K562 (cell line): ENCODE measurements around the gene ZNF346. TPM values are rescaled to one million over a fixed set of nuclear protein-coding genes. Genes with fewer than 3 reads are reported as not detected.

Experiments used
- ATAC-seq: fragments of 200-7000 bp; cut with Tn5 transposase; 3 replicates; pipeline ENCODE4 v1.9.1; 2020; ENCODE audit warnings: moderate library complexity
- BruUV-seq: library from RNA; stranded (reverse); fragments of 400-500 nt; replicated peaks from 2 replicates; lab custom pipeline; 2021; lab: Mats Ljungman, UMichigan
- CTCF ChIA-PET: fragments of 300-600 bp; formaldehyde crosslinking; extraction: SDS; loops from one replicate; lab custom pipeline; 2021; ENCODE audit warnings: low intra/inter-chr PET ratio; lab: Yijun Ruan, JAX
- POLR2A ChIA-PET: fragments of 300-600, 350-650 bp; sonication (Branson Sonifier 250); formaldehyde crosslinking; extraction: SDS; loops from one replicate; lab custom pipeline; 2021; ENCODE audit warnings: antibody characterized with exemption, inconsistent platforms; lab: Yijun Ruan, JAX
- DNase-seq, 4 experiments: peaks; one replicate each; pipeline versions ENCODE4 v3.0.0 to v3.0.0-alpha.2; 2011 to 2018; ENCODE audit warnings: low spot score in 3 of 4, mixed read lengths in 3 of 4; ENCODE audit errors: extremely low read depth in 1 of 4
- FAIRE-seq: peaks from 2 replicates; lab custom pipeline; 2011; peaks lifted over from hg19 to GRCh38; lab: Jason Lieb, UNC
- H2AFZ ChIP-seq: 2 replicates; pipeline ENCODE4 v1.6.0; 2011; ENCODE audit warnings: low read depth, low read length, control low read depth, inconsistent platforms
- H3K27ac ChIP-seq: fragments of 200-600 bp; 3 replicates; pipeline ENCODE4 v1.8.0; 2011; ENCODE audit warnings: low read depth, mild to moderate bottlenecking, control low read depth, inconsistent platforms, low read length, moderate library complexity, mixed read lengths; ENCODE audit errors: extremely low read depth
- H3K27me3 ChIP-seq, 2 experiments: fragments of 300-600 bp in 1 of 2; 2 replicates in 1 of 2; 3 replicates in 1 of 2; pipeline versions ENCODE4 v1.6.0 to v1.8.0; 2011; ENCODE audit warnings: inconsistent platforms in 2 of 2, low read length in 2 of 2, mild to moderate bottlenecking in 1 of 2, mixed read lengths in 1 of 2, moderate library complexity in 1 of 2; ENCODE audit not compliant: control insufficient read depth in 2 of 2, insufficient read depth in 2 of 2
- H3K36me3 ChIP-seq: fragments of 300-600 bp; 3 replicates; pipeline ENCODE4 v1.8.0; 2011; ENCODE audit warnings: mild to moderate bottlenecking, low read length, inconsistent platforms; ENCODE audit not compliant: control insufficient read depth, insufficient read depth
- H3K4me1 ChIP-seq, 2 experiments: fragments of 200-600 bp in 1 of 2; replicated peaks in 1 of 2; 2 replicates in 1 of 2; 3 replicates in 1 of 2; pipeline versions ENCODE4 v1.5.1 to v1.8.0; 2011; ENCODE audit warnings: inconsistent platforms in 2 of 2, low read length in 2 of 2, mild to moderate bottlenecking in 1 of 2, mixed read lengths in 1 of 2, moderate library complexity in 1 of 2; ENCODE audit not compliant: control insufficient read depth in 2 of 2, insufficient read depth in 2 of 2
- H3K4me2 ChIP-seq: 2 replicates; pipeline ENCODE4 v1.6.1; 2011; ENCODE audit warnings: low read length, control low read depth, inconsistent platforms, mixed read lengths; ENCODE audit not compliant: insufficient read depth
- H3K4me3 ChIP-seq: fragments of 200-600 bp; sonication (generic), shearing (Covaris generic); 2 replicates; pipeline ENCODE4 v1.5.1; 2016; ENCODE audit warnings: control low read depth, inconsistent platforms
- H3K79me2 ChIP-seq: fragments of 200-600 bp; 3 replicates; pipeline ENCODE4 v1.8.0; 2011; ENCODE audit warnings: low read length, inconsistent platforms; ENCODE audit not compliant: control insufficient read depth, insufficient read depth
- H3K9ac ChIP-seq, 2 experiments: 2 replicates each; pipeline versions ENCODE4 v1.6.0 to v1.6.1; 2011; ENCODE audit warnings: low read depth in 2 of 2, low read length in 2 of 2, control low read depth in 1 of 2, inconsistent platforms in 1 of 2, mild to moderate bottlenecking in 1 of 2, mixed read lengths in 1 of 2; ENCODE audit not compliant: insufficient read depth in 1 of 2
- H3K9me1 ChIP-seq: one replicate; pipeline ENCODE4 v1.6.0; 2011; ENCODE audit warnings: inconsistent platforms, mild to moderate bottlenecking, low read length, moderate library complexity; ENCODE audit not compliant: control insufficient read depth, insufficient read depth
- H3K9me3 ChIP-seq: replicated peaks from 2 replicates; pipeline ENCODE4 v1.5.1; 2011; ENCODE audit warnings: low read depth, low read length, inconsistent platforms; ENCODE audit not compliant: control insufficient read depth, insufficient read depth
- H4K20me1 ChIP-seq: replicated peaks from 2 replicates; pipeline ENCODE4 v1.6.1; 2011; ENCODE audit warnings: low read length, inconsistent platforms, mixed read lengths; ENCODE audit not compliant: control insufficient read depth, insufficient read depth
- ARNT ChIP-seq, 2 experiments: fragments of 450-650 bp; IDR thresholded peaks; 2 replicates each; pipeline ENCODE4 v1.6.1; 2016; ENCODE audit warnings: mild to moderate bottlenecking in 1 of 2
- DACH1 ChIP-seq: fragments of 450-650 bp; IDR thresholded peaks from 2 replicates; pipeline ENCODE4 v1.6.1; 2018; ENCODE audit not compliant: partially characterized antibody
- RBM39 ChIP-seq: fragments of 200-400 bp; formaldehyde crosslinking; optimal IDR thresholded peaks from 2 replicates; pipeline ENCODE3; 2018; ENCODE audit warnings: low read depth, low read length
- SP2 ChIP-seq: IDR thresholded peaks from 2 replicates; pipeline ENCODE4 v1.6.1; 2011; ENCODE audit warnings: mild to moderate bottlenecking, low read depth, low read length, moderate library complexity; ENCODE audit not compliant: poor library complexity, severe bottlenecking; ENCODE audit errors: extremely low read depth
- SREBF1 ChIP-seq: fragments of 150-350 bp; IDR thresholded peaks from 2 replicates; pipeline ENCODE4 v1.6.1; 2014; ENCODE audit warnings: antibody characterized with exemption, low read depth, low read length, borderline replicate concordance
- U2AF2 ChIP-seq: fragments of 200-400 bp; formaldehyde crosslinking; optimal IDR thresholded peaks from 2 replicates; pipeline ENCODE3; 2017; ENCODE audit warnings: low read depth, mild to moderate bottlenecking, low read length
- ZFP1 ChIP-seq: fragments of 450-650 bp; formaldehyde crosslinking; IDR thresholded peaks from 2 replicates; pipeline ENCODE4 v1.4.0; 2020; ENCODE audit warnings: mild to moderate bottlenecking, mixed read lengths
- ZNF197 ChIP-seq: fragments of 200-800 bp; sonication (Bioruptor generic); IDR thresholded peaks from 2 replicates; pipeline ENCODE4 v1.6.1; 2016; ENCODE audit warnings: low read depth, missing genetic modification characterization, missing compliant biosample characterization
- ZNF696 ChIP-seq: fragments of 250-450 bp; sonication (Bioruptor Pico); conservative IDR thresholded peaks from 2 replicates; pipeline ENCODE4 v1.4.0; 2020; ENCODE audit warnings: mild to moderate bottlenecking, moderate library complexity
- WGBS: fragments of 100-300 bp; shearing (Covaris generic); methylation state at CpG from one replicate; pipeline ENCODE4 v1.1.6; 2016; ENCODE audit warnings: low coverage, mixed read lengths; ENCODE audit not compliant: insufficient coverage; ENCODE audit errors: missing lambda C conversion rate; 5-methylcytosine and 5-hydroxymethylcytosine counted together
- in situ Hi-C: fragments of 300-500 bp; cut with MboI; formaldehyde crosslinking; loops from 4 replicates; pipeline ENCODE4 v1.15.0; 2018; ENCODE audit warnings: inconsistent platforms, mixed read lengths
- intact Hi-C: fragments of 100-400 bp; cut with micrococcal nuclease; formaldehyde crosslinking; loops from 2 replicates; pipeline ENCODE4 v1.14.2; 2022
- polyA plus RNA-seq, 8 experiments: library from polyadenylated mRNA; depleted of rRNA in 4 of 8; stranded (reverse) in 5 of 8; unstranded in 3 of 8; fragments of >200 nt; fragmentation: Nextera tagmentation in 2 of 8; fragmentation: Illumina TruSeq in 1 of 8; extraction: Ambion mirVana in 2 of 8; extraction: Trizol in 1 of 8; gene quantifications; 2 replicates each; pipeline versions ENCODE4 v1.2.1 to v1.2.3, GENCODE V29; 2011 to 2014; ENCODE audit warnings: inconsistent platforms in 1 of 8, missing spikeins in 1 of 8
- total RNA-seq, 7 experiments: library from RNA; depleted of rRNA in 6 of 7; stranded (reverse); fragments of >200 nt in 6 of 7; fragmentation: Illumina TruSeq in 2 of 7; extraction: Trizol in 2 of 7; gene quantifications; 2 replicates each; pipeline versions ENCODE4 v1.2.1 to v1.2.3, GENCODE V29; 2011 to 2021; ENCODE audit warnings: low replicate concordance in 1 of 7
- TF ChIP-seq, protein P1 (sequence below), 3 experiments: IDR thresholded peaks in 2 of 3; conservative IDR thresholded peaks in 1 of 3; 2 replicates each; pipeline ENCODE4 v1.5.1; 2011 to 2012; ENCODE audit warnings: low read length in 3 of 3, mild to moderate bottlenecking in 3 of 3, control low read depth in 2 of 3, improper control_type of control experiment in 1 of 3, inconsistent platforms in 1 of 3, low read depth in 1 of 3, mixed read lengths in 1 of 3, moderate library complexity in 1 of 3; ENCODE audit not compliant: insufficient read depth in 2 of 3
- TF ChIP-seq, protein P2 (sequence below): fragments of 450-650 bp; IDR thresholded peaks from 2 replicates; pipeline ENCODE4 v1.6.1; 2016; ENCODE audit warnings: missing biosample characterization, missing genetic modification characterization
- TF ChIP-seq, protein P3 (sequence below): sonication (generic); formaldehyde crosslinking; IDR thresholded peaks from 2 replicates; pipeline ENCODE4 v1.8.1; 2023; ENCODE audit warnings: mild to moderate bottlenecking, missing genetic modification reagents
- TF ChIP-seq, protein P4 (sequence below): sonication (generic); formaldehyde crosslinking; IDR thresholded peaks from 2 replicates; pipeline ENCODE4 v1.8.0; 2022; ENCODE audit warnings: mild to moderate bottlenecking, missing genetic modification reagents

Gene ZNF346
- total and polyA plus RNA-seq, 9 of the 15 experiments (the other 6 are each of a cell fraction or from before 2014, with no cell fraction given): 5.0 to 25.1 (median 20.1) TPM

DNA sequence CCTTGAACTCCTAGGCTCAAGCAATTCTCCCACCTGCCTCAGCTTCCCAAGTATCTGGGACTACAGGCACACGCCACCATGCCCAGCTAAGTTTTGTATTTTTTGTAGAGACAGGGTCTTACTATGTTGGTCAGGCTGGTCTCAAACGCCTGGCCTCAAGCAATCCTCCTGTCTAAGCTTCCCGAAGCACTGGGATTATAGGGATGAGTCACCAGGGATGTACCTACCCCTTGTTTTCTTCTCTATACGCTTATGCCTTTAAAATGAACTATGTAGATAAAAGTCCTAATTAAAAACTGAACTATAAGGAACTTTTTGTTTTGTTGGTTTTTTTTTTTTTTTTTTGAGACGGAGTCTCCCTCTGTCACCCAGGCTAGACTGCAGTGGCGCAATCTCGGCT lies 41.7 kb upstream of the ZNF346 start:
- ChIA-PET POLR2A (interaction anchor here (0.8 to 1.9 kb wide), 2 partner anchors 10 to 12 kb away, joined by 3 to 5 read pairs; no protein-coding TSS in a partner anchor), CTCF (no interaction called here)
- no TSS peak for BruUV-seq
- Histone ChIP-seq H3K36me3 (peaks cover 46% of the 10 kb centered on the region), H4K20me1 (no peaks in the 10 kb centered on the region), H3K9me3 (no peaks in the 10 kb centered on the region), H3K4me2 (no peak overlapping the region), H3K79me2 (peaks cover 44% of the 10 kb centered on the region), H3K4me3 (no peak overlapping the region), H3K4me1 (no peaks in the 10 kb centered on the region; a peak in 2 of 5 replicates), H2AFZ (no peak overlapping the region), H3K27ac (no peak overlapping the region), H3K9me1 (no peaks in the 10 kb centered on the region), H3K27me3 (no peaks in the 10 kb centered on the region), H3K9ac (no peak overlapping the region)
- FAIRE-seq: no peak
- ATAC-seq: no peak
- in situ Hi-C loops (no loop called here), intact Hi-C loops (no loop called here)
- no peak for DNase-seq
- WGBS: 88% methylated on average over 6 of the region's 7 CpGs
- TF ChIP-seq RBM39 (no peak), DACH1 (no peak), SP2 (no peak), ZNF696 (CRISPR knock-in tag) (no peak), SREBF1 (no peak), U2AF2 (no peak), ZFP1 (CRISPR knock-in tag) (no peak), ARNT (IDR thresholded peaks at IDR 0.05) (no peak), ZNF197 (CRISPR knock-in tag) (no peak)
- TF ChIP-seq, protein P1, sequence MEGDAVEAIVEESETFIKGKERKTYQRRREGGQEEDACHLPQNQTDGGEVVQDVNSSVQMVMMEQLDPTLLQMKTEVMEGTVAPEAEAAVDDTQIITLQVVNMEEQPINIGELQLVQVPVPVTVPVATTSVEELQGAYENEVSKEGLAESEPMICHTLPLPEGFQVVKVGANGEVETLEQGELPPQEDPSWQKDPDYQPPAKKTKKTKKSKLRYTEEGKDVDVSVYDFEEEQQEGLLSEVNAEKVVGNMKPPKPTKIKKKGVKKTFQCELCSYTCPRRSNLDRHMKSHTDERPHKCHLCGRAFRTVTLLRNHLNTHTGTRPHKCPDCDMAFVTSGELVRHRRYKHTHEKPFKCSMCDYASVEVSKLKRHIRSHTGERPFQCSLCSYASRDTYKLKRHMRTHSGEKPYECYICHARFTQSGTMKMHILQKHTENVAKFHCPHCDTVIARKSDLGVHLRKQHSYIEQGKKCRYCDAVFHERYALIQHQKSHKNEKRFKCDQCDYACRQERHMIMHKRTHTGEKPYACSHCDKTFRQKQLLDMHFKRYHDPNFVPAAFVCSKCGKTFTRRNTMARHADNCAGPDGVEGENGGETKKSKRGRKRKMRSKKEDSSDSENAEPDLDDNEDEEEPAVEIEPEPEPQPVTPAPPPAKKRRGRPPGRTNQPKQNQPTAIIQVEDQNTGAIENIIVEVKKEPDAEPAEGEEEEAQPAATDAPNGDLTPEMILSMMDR (IDR thresholded peaks at IDR 0.05 in 2 of 3, conservative IDR thresholded peaks at IDR 0.05 in 1 of 3; ENCODE audit: insufficient read depth in 2 of 3, low read depth in 1 of 3, low read length in 3 of 3): no peak
- TF ChIP-seq, protein P2, sequence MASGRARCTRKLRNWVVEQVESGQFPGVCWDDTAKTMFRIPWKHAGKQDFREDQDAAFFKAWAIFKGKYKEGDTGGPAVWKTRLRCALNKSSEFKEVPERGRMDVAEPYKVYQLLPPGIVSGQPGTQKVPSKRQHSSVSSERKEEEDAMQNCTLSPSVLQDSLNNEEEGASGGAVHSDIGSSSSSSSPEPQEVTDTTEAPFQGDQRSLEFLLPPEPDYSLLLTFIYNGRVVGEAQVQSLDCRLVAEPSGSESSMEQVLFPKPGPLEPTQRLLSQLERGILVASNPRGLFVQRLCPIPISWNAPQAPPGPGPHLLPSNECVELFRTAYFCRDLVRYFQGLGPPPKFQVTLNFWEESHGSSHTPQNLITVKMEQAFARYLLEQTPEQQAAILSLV (tag): no peak
- TF ChIP-seq, protein P3, sequence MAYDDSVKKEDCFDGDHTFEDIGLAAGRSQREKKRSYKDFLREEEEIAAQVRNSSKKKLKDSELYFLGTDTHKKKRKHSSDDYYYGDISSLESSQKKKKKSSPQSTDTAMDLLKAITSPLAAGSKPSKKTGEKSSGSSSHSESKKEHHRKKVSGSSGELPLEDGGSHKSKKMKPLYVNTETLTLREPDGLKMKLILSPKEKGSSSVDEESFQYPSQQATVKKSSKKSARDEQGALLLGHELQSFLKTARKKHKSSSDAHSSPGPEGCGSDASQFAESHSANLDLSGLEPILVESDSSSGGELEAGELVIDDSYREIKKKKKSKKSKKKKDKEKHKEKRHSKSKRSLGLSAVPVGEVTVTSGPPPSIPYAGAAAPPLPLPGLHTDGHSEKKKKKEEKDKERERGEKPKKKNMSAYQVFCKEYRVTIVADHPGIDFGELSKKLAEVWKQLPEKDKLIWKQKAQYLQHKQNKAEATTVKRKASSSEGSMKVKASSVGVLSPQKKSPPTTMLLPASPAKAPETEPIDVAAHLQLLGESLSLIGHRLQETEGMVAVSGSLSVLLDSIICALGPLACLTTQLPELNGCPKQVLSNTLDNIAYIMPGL: no peak
- TF ChIP-seq, protein P4, sequence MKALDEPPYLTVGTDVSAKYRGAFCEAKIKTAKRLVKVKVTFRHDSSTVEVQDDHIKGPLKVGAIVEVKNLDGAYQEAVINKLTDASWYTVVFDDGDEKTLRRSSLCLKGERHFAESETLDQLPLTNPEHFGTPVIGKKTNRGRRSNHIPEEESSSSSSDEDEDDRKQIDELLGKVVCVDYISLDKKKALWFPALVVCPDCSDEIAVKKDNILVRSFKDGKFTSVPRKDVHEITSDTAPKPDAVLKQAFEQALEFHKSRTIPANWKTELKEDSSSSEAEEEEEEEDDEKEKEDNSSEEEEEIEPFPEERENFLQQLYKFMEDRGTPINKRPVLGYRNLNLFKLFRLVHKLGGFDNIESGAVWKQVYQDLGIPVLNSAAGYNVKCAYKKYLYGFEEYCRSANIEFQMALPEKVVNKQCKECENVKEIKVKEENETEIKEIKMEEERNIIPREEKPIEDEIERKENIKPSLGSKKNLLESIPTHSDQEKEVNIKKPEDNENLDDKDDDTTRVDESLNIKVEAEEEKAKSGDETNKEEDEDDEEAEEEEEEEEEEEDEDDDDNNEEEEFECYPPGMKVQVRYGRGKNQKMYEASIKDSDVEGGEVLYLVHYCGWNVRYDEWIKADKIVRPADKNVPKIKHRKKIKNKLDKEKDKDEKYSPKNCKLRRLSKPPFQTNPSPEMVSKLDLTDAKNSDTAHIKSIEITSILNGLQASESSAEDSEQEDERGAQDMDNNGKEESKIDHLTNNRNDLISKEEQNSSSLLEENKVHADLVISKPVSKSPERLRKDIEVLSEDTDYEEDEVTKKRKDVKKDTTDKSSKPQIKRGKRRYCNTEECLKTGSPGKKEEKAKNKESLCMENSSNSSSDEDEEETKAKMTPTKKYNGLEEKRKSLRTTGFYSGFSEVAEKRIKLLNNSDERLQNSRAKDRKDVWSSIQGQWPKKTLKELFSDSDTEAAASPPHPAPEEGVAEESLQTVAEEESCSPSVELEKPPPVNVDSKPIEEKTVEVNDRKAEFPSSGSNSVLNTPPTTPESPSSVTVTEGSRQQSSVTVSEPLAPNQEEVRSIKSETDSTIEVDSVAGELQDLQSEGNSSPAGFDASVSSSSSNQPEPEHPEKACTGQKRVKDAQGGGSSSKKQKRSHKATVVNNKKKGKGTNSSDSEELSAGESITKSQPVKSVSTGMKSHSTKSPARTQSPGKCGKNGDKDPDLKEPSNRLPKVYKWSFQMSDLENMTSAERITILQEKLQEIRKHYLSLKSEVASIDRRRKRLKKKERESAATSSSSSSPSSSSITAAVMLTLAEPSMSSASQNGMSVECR (CRISPR knock-in tag): no peak
